RWPE2 (cell line): ENCODE results near the gene TMEM232.

Experiments used
- ATAC-seq: fragments of 200-7000 bp; cut with Tn5 transposase; 3 replicates; pipeline ENCODE4 v1.9.1; 2021; ENCODE audit warnings: low read depth
- DNase-seq: peaks from one replicate; pipeline ENCODE4 v3.0.0-alpha.2; 2020; ENCODE audit warnings: low spot score
- H3K27ac ChIP-seq: fragments of 450-650 bp; 2 replicates; pipeline ENCODE4 v1.5.1; 2017; ENCODE audit warnings: mild to moderate bottlenecking; ENCODE audit not compliant: poor library complexity, severe bottlenecking
- H3K27me3 ChIP-seq: fragments of 250-450 bp; sonication (Bioruptor Pico); 2 replicates; pipeline ENCODE4 v1.5.1; 2021; ENCODE audit warnings: mild to moderate bottlenecking, moderate library complexity; ENCODE audit not compliant: insufficient read depth, poor library complexity, severe bottlenecking
- H3K36me3 ChIP-seq: fragments of 250-450 bp; sonication (Bioruptor Pico); 2 replicates; pipeline ENCODE4 v1.5.1; 2020; ENCODE audit warnings: low read depth, mild to moderate bottlenecking, moderate library complexity
- H3K4me1 ChIP-seq: fragments of 250-450 bp; sonication (Bioruptor Pico); 2 replicates; pipeline ENCODE4 v1.5.1; 2021; ENCODE audit warnings: mild to moderate bottlenecking, moderate library complexity; ENCODE audit not compliant: insufficient read depth, poor library complexity, severe bottlenecking
- H3K4me3 ChIP-seq: fragments of 250-450 bp; sonication (Bioruptor Pico); 2 replicates; pipeline ENCODE4 v1.5.1; 2021; ENCODE audit warnings: mild to moderate bottlenecking, moderate library complexity; ENCODE audit not compliant: severe bottlenecking
- H3K9me3 ChIP-seq: fragments of 250-450 bp; sonication (Bioruptor Pico); 2 replicates; pipeline ENCODE4 v1.5.1; 2021; ENCODE audit warnings: mild to moderate bottlenecking, moderate library complexity; ENCODE audit not compliant: severe bottlenecking
- CTCF ChIP-seq: fragments of 450-650 bp; IDR thresholded peaks from one replicate; pipeline ENCODE4 v1.5.1; 2017; ENCODE audit warnings: mild to moderate bottlenecking, moderate library complexity; ENCODE audit not compliant: poor library complexity, severe bottlenecking

The TMEM232 gene

DNA sequence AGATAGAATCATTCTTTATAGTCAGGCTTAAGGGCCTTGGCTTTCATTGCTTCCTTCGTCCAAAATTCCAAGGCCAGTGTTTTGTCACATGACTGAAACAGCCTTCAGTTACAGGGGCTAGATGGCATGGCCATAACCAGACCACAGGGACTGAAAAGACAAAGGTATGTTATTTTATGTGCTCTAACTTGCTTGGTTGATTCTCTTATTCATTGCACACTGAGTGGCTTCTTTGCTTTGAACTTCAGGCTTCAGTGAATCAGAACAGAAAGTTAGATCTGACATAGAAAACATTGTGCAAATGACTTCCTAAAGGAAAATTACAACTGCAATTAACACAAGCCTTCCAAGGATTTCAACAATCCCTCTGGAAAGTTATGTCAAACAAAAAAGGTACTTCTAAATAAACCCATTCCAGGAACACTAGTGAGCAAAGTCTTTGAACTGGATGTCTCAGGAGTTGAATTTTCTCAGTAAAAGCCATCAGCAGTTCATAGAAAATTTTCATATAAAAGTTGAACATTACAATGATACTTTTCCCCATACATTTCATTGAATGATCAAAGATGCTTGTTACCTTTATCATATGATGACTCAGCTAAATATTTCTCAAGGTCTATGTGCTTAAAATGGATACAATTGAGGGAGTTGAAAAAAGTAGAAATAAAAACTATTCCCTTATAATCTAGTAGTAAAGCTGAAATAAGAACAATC lies 355.3 kb downstream of the TMEM232 start:
- no peak for ATAC-seq
- H3K36me3 ChIP-seq = no peaks in the 10 kb centered on the region
- no peaks in the 10 kb centered on the region for H3K4me1 ChIP-seq
- no peak overlapping the region for H3K4me3 ChIP-seq
- no peak for TF ChIP-seq CTCF
- peaks cover under 1% of the 10 kb centered on the region for H3K27me3 ChIP-seq
- no peak for DNase-seq
- no peak overlapping the region for H3K27ac ChIP-seq
- no peaks in the 10 kb centered on the region for H3K9me3 ChIP-seq
